ENCODE data around the gene MT1M.

- no peak; the same call in 1 of the 2 replicates for TF ChIP-seq CTCF (conservative IDR thresholded peaks at IDR 0.05; ENCODE audit: low read length)
- no peak for TF ChIP-seq EZH2phosphoT487 (IDR thresholded peaks at IDR 0.05; ENCODE audit: borderline replicate concordance)
Measured at GRCh38 chr16:56608876-56609462, 23.5 kb upstream of the MT1M start.

Data from Loucy (cell line).